H1 (cell line): ENCODE measurements around the gene TCF4. TPM values are rescaled to one million over a fixed set of nuclear protein-coding genes. Genes with fewer than 3 reads are reported as not detected.

ENCODE experiments used
- CTCF ChIA-PET: fragments of 300-600 bp; sonication (Branson Sonifier 250); formaldehyde crosslinking; loops from one replicate; lab custom pipeline; 2021; ENCODE audit not compliant: partially characterized antibody; lab: Charles Lee
- POLR2A ChIA-PET: fragments of 300-600 bp; sonication (Branson Sonifier 250); formaldehyde crosslinking; loops from one replicate; lab custom pipeline; 2021; ENCODE audit warnings: inconsistent platforms; ENCODE audit not compliant: partially characterized antibody; lab: Charles Lee
- DNase-seq, 2 experiments: peaks; one replicate each; pipeline versions ENCODE4 v3.0.0 to v3.0.0-alpha.2; 2010 to 2022; ENCODE audit warnings: low spot score in 2 of 2, low read depth in 1 of 2, mixed read lengths in 1 of 2
- FAIRE-seq: peaks from 2 replicates; lab custom pipeline; 2011; peaks lifted over from hg19 to GRCh38; lab: Jason Lieb, UNC
- H2AFZ ChIP-seq: 2 replicates; pipeline ENCODE4 v1.8.1; 2012; ENCODE audit warnings: low read length, inconsistent platforms
- H2AK5ac ChIP-seq: 2 replicates; pipeline ENCODE4 v1.6.1; 2013; ENCODE audit warnings: low read depth, low read length
- H2BK120ac ChIP-seq: replicated peaks from 2 replicates; pipeline ENCODE3; 2013; ENCODE audit warnings: low read depth, low read length, inconsistent platforms
- H2BK12ac ChIP-seq: 2 replicates; pipeline ENCODE4 v1.6.1; 2013; ENCODE audit warnings: low read depth, low read length
- H2BK15ac ChIP-seq: 2 replicates; pipeline ENCODE4 v1.6.1; 2013; ENCODE audit warnings: low read length
- H2BK20ac ChIP-seq: 2 replicates; pipeline ENCODE4 v1.6.1; 2013; ENCODE audit warnings: low read length
- H2BK5ac ChIP-seq: 2 replicates; pipeline ENCODE4 v1.6.1; 2013; ENCODE audit warnings: low read depth, low read length
- H3K14ac ChIP-seq: 2 replicates; pipeline ENCODE4 v1.6.1; 2013; ENCODE audit warnings: inconsistent platforms; ENCODE audit not compliant: insufficient read length
- H3K18ac ChIP-seq: 2 replicates; pipeline ENCODE4 v1.6.1; 2013; ENCODE audit warnings: low read length; ENCODE audit errors: extremely low read depth
- H3K23ac ChIP-seq: 2 replicates; pipeline ENCODE4 v1.6.1; 2013; ENCODE audit warnings: inconsistent platforms; ENCODE audit not compliant: insufficient read length
- H3K23me2 ChIP-seq: 2 replicates; pipeline ENCODE4 v1.6.1; 2013; ENCODE audit warnings: low read depth, low read length
- H3K27ac ChIP-seq: 2 replicates; pipeline ENCODE4 v1.6.1; 2011; ENCODE audit warnings: low read depth, low read length, inconsistent platforms
- H3K27me3 ChIP-seq, 4 experiments: replicated peaks in 1 of 4; 1 replicate in 1 of 4; 2 replicates in 3 of 4; pipeline versions ENCODE4 v1.6.1 to v1.8.1; 2011 to 2013; ENCODE audit warnings: low read length in 3 of 4, mild to moderate bottlenecking in 3 of 4, inconsistent platforms in 2 of 4, mixed read lengths in 2 of 4, moderate library complexity in 1 of 4; ENCODE audit not compliant: control insufficient read depth in 3 of 4, insufficient read depth in 3 of 4; ENCODE audit errors: extremely low read depth in 1 of 4
- H3K36me3 ChIP-seq, 4 experiments: 2 replicates each; pipeline versions ENCODE4 v1.6.1 to v1.8.1; 2011 to 2013; ENCODE audit warnings: mild to moderate bottlenecking in 4 of 4, low read length in 3 of 4, moderate library complexity in 2 of 4, control low read depth in 1 of 4, inconsistent platforms in 1 of 4; ENCODE audit not compliant: insufficient read depth in 4 of 4, control insufficient read depth in 2 of 4
- H3K4ac ChIP-seq: replicated peaks from 2 replicates; pipeline ENCODE3; 2013; ENCODE audit warnings: low read length, low read depth, mixed read lengths, inconsistent platforms; ENCODE audit not compliant: insufficient read length
- H3K4me1 ChIP-seq, 4 experiments: replicated peaks in 1 of 4; 1 replicate in 1 of 4; 2 replicates in 3 of 4; pipeline versions ENCODE4 v1.6.1 to v1.8.1; 2011 to 2013; ENCODE audit warnings: low read length in 3 of 4, inconsistent platforms in 2 of 4, mixed read lengths in 1 of 4; ENCODE audit not compliant: insufficient read depth in 4 of 4, control insufficient read depth in 3 of 4
- H3K4me2 ChIP-seq, 2 experiments: 2 replicates each; pipeline versions ENCODE4 v1.6.1 to v1.8.1; 2011 to 2013; ENCODE audit warnings: low read depth in 2 of 2, low read length in 2 of 2, control low read depth in 1 of 2, inconsistent platforms in 1 of 2, mild to moderate bottlenecking in 1 of 2; ENCODE audit not compliant: insufficient read depth in 1 of 2
- H3K4me3 ChIP-seq, 4 experiments: fragments of 200-600, 300-600 bp in 1 of 4; sonication (generic), shearing (Covaris generic), sonication (Bioruptor Twin) in 1 of 4; 2 replicates each; pipeline versions ENCODE4 v1.5.1 to v1.8.1; 2011 to 2016; ENCODE audit warnings: low read length in 4 of 4, low read depth in 3 of 4, control low read depth in 2 of 4, inconsistent platforms in 2 of 4, mild to moderate bottlenecking in 2 of 4, mixed read lengths in 1 of 4, moderate library complexity in 1 of 4; ENCODE audit not compliant: insufficient read depth in 2 of 4; ENCODE audit errors: extremely low read depth in 1 of 4
- H3K56ac ChIP-seq: replicated peaks from 2 replicates; pipeline ENCODE3; 2013; ENCODE audit warnings: low read depth, mild to moderate bottlenecking, mixed read lengths, low read length, inconsistent platforms; ENCODE audit not compliant: insufficient read length
- H3K79me1 ChIP-seq: 2 replicates; pipeline ENCODE4 v1.6.1; 2013; ENCODE audit warnings: low read depth, low read length, control low read depth
- H3K79me2 ChIP-seq, 2 experiments: 2 replicates each; pipeline versions ENCODE4 v1.6.1 to v1.8.1; 2012 to 2013; ENCODE audit warnings: low read length in 2 of 2, mild to moderate bottlenecking in 2 of 2, inconsistent platforms in 1 of 2; ENCODE audit not compliant: insufficient read depth in 2 of 2, control insufficient read depth in 1 of 2
- H3K9ac ChIP-seq, 4 experiments: replicated peaks in 1 of 4; 1 replicate in 1 of 4; 2 replicates in 3 of 4; pipeline versions ENCODE4 v1.6.1 to v1.8.1; 2011 to 2013; ENCODE audit warnings: low read depth in 3 of 4, low read length in 3 of 4, control low read depth in 2 of 4, mild to moderate bottlenecking in 2 of 4, moderate library complexity in 2 of 4, inconsistent platforms in 1 of 4; ENCODE audit errors: extremely low read depth in 1 of 4
- H3K9me3 ChIP-seq, 2 experiments: 2 replicates each; pipeline versions ENCODE4 v1.6.1 to v1.8.1; 2012 to 2013; ENCODE audit warnings: mild to moderate bottlenecking in 2 of 2, moderate library complexity in 2 of 2, control low read depth in 1 of 2, inconsistent platforms in 1 of 2, low read depth in 1 of 2, low read length in 1 of 2, mixed read lengths in 1 of 2; ENCODE audit not compliant: insufficient read depth in 2 of 2
- H4K20me1 ChIP-seq, 2 experiments: replicated peaks in 1 of 2; 2 replicates each; pipeline versions ENCODE3 to v1.8.1; 2011 to 2013; ENCODE audit warnings: inconsistent platforms in 2 of 2, low read length in 2 of 2, mild to moderate bottlenecking in 1 of 2; ENCODE audit not compliant: insufficient read depth in 2 of 2, control insufficient read depth in 1 of 2
- H4K5ac ChIP-seq: 2 replicates; pipeline ENCODE4 v1.6.1; 2013; ENCODE audit warnings: low read length, low read depth, mixed read lengths, inconsistent platforms; ENCODE audit not compliant: insufficient read length
- H4K8ac ChIP-seq: 2 replicates; pipeline ENCODE4 v1.8.0; 2013; ENCODE audit warnings: mild to moderate bottlenecking, moderate library complexity, low read length, inconsistent platforms; ENCODE audit not compliant: insufficient read depth; ENCODE audit errors: extremely low read depth
- H4K91ac ChIP-seq: replicated peaks from 2 replicates; pipeline ENCODE3; 2013; ENCODE audit warnings: low read length, mixed read lengths, inconsistent platforms; ENCODE audit not compliant: insufficient read length
- BCL11A ChIP-seq, 2 experiments: IDR thresholded peaks; one replicate each; pipeline ENCODE4 v1.6.1; 2011; ENCODE audit warnings: low read depth in 2 of 2, low read length in 2 of 2, mild to moderate bottlenecking in 2 of 2
- CBX5 ChIP-seq: fragments of 300-800, 300-1000 bp; sonication (generic); IDR thresholded peaks from 2 replicates; pipeline ENCODE4 v1.7.1; 2016; ENCODE audit warnings: antibody characterized with exemption, low read length, low read depth
- CHD2 ChIP-seq: IDR thresholded peaks from 2 replicates; pipeline ENCODE4 v1.6.1; 2012; ENCODE audit warnings: low read length, improper control_type of control experiment
- EP300 ChIP-seq, 2 experiments: IDR thresholded peaks; 1 replicate in 1 of 2; 2 replicates in 1 of 2; pipeline ENCODE4 v1.6.1; 2011 to 2012; ENCODE audit warnings: low read depth in 2 of 2, low read length in 2 of 2, mild to moderate bottlenecking in 2 of 2, borderline replicate concordance in 1 of 2, inconsistent platforms in 1 of 2, moderate library complexity in 1 of 2
- JUN ChIP-seq: IDR thresholded peaks from 2 replicates; pipeline ENCODE4 v1.6.1; 2011; ENCODE audit warnings: low read depth, mild to moderate bottlenecking, improper control_type of control experiment, low read length
- MAFK ChIP-seq: IDR thresholded peaks from 2 replicates; pipeline ENCODE4 v1.6.1; 2012; ENCODE audit warnings: low read depth, mild to moderate bottlenecking, improper control_type of control experiment, low read length
- PHF8 ChIP-seq: fragments of 200-600 bp; sonication (generic); conservative IDR thresholded peaks from 2 replicates; pipeline ENCODE4 v1.7.1; 2012; ENCODE audit warnings: low read depth, mild to moderate bottlenecking, inconsistent platforms, low read length, moderate library complexity
- POLR2A ChIP-seq, 2 experiments: IDR thresholded peaks; 1 replicate in 1 of 2; 2 replicates in 1 of 2; pipeline ENCODE4 v1.6.1; 2011; ENCODE audit warnings: low read depth in 2 of 2, low read length in 2 of 2, mild to moderate bottlenecking in 2 of 2; ENCODE audit errors: control extremely low read depth in 1 of 2
- SIX5 ChIP-seq: IDR thresholded peaks from 2 replicates; pipeline ENCODE4 v1.6.1; 2011; ENCODE audit warnings: mild to moderate bottlenecking, low read depth, low read length
- SP4 ChIP-seq: IDR thresholded peaks from 2 replicates; pipeline ENCODE4 v1.6.1; 2012; ENCODE audit warnings: low read length, inconsistent platforms
- SUZ12 ChIP-seq: fragments of 200-600 bp; sonication (generic); IDR thresholded peaks from 2 replicates; pipeline ENCODE4 v1.6.1; 2012; ENCODE audit warnings: mild to moderate bottlenecking, inconsistent platforms, low read length, moderate library complexity, mixed read lengths
- TAF7 ChIP-seq: optimal IDR thresholded peaks from 2 replicates; pipeline ENCODE3; 2011; ENCODE audit warnings: low read depth, mild to moderate bottlenecking, inconsistent platforms, low read length, moderate library complexity, borderline replicate concordance
- TCF12 ChIP-seq: IDR thresholded peaks from 2 replicates; pipeline ENCODE4 v1.6.1; 2011; ENCODE audit warnings: low read depth, mild to moderate bottlenecking, low read length
- WGBS, 2 experiments: shearing (Covaris generic) in 1 of 2; methylation state at CpG; one replicate each; pipeline versions ENCODE4 v1.1.6 to v1.1.7; 2013 to 2015; ENCODE audit warnings: low lambda C conversion rate in 2 of 2, mixed read lengths in 2 of 2, inconsistent platforms in 1 of 2, low coverage in 1 of 2, missing lambda C conversion rate in 1 of 2; ENCODE audit not compliant: insufficient replicate concordance in 2 of 2, insufficient coverage in 1 of 2, insufficient read length in 1 of 2; ENCODE audit errors: extremely low coverage in 1 of 2, missing lambda C conversion rate in 1 of 2; 5-methylcytosine and 5-hydroxymethylcytosine counted together
- polyA plus RNA-seq, 7 experiments: library from polyadenylated mRNA; depleted of rRNA in 3 of 7; stranded (reverse) in 5 of 7; unstranded in 2 of 7; fragments of >200 nt in 5 of 7; fragments of 200-250 nt in 2 of 7; gene quantifications; 1 replicate in 5 of 7; 2 replicates in 1 of 7; 4 replicates in 1 of 7; pipeline versions ENCODE4 v1.2.1 to v1.2.3, GENCODE V29; 2011 to 2013; ENCODE audit warnings: missing spikeins in 2 of 7, mixed read lengths in 2 of 7
- total RNA-seq: library from RNA; stranded (reverse); fragmentation: NEBNext Ultra II Directional; extraction: Animal tissue kit (Norgen Biotek cat#: 25700); gene quantifications from 2 replicates; pipeline ENCODE4 v1.2.1, GENCODE V29; 2021

The TCF4 gene
- total and polyA plus RNA-seq, 2 of the 8 experiments (the other 6 are each of a cell fraction or from before 2014, with no cell fraction given), result 59.3 to 118 TPM

DNA sequence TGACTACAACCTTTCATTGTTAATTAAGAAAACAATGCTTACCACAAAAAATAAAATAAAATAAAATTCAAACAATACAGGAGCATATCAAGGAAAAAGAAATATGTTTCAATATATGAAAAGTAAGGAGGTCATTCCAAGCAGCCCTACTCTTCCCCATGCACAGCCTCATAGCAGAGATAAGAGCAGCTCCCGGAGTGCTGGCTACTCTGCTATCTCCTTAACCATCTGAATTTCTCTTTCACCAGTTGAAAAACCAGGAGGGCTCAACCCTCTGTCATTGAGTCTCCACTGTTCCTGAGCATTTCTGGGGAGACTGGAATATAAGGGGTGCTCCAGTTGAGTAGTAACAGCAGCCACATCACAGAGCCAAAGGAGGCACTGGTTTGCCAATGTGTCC is 201.4 kb downstream of the TCF4 start:
- Histone ChIP-seq H3K9ac (no peak overlapping the region), H2BK15ac (no peak overlapping the region), H3K4me1 (peaks cover 0 to 2% (median 0%) of the 10 kb centered on the region in 4 experiments; a peak in 2 of 7 replicates), H3K36me3 (peaks cover 0 to 11% (median 2%) of the 10 kb centered on the region in 4 experiments; a peak in 2 of 8 replicates), H4K5ac (no peak overlapping the region), H3K79me1 (peaks cover 19% of the 10 kb centered on the region), H3K27me3 (no peaks in the 10 kb centered on the region), H4K91ac (no peak overlapping the region), H4K20me1 (peaks cover 0 to 2% of the 10 kb centered on the region in 2 experiments), H3K27ac (no peak overlapping the region), H3K4me2 (no peak overlapping the region), H3K56ac (no peak overlapping the region), H3K4ac (no peak overlapping the region), H3K23ac (no peak overlapping the region), H3K4me3 (no peak overlapping the region), H2BK12ac (no peak overlapping the region), H2BK20ac (no peak overlapping the region), H2AK5ac (no peak overlapping the region), H3K14ac (no peak overlapping the region), H3K9me3 (0 out of 4 replicates have a peak, but pooled peaks cover 2 to 7% of the 10 kb centered on the region in 2 experiments), H3K18ac (no peak overlapping the region), H4K8ac (no peak overlapping the region), H3K23me2 (no peaks in the 10 kb centered on the region), H3K79me2 (peaks cover 0 to 73% of the 10 kb centered on the region in 2 experiments; a peak in 3 of 4 replicates), H2BK5ac (no peak overlapping the region), H2AFZ (no peak overlapping the region), H2BK120ac (no peak overlapping the region)
- 80% methylated on average over 1 of the region's 1 CpG; no CpG with 5 or more reads in 1 of the 2 experiments for WGBS, 2 experiments
- ChIA-PET POLR2A (interaction anchor here (1.0 kb wide), 1 partner anchor 10 kb away, joined by 3 read pairs; no protein-coding TSS in a partner anchor), CTCF (interaction anchor here (0.7 to 5.0 kb wide), 5 partner anchors 8 to 44 kb away, joined by 3 to 37 read pairs (median 5); no protein-coding TSS in a partner anchor)
- DNase-seq, result no peak
- TF ChIP-seq SIX5 (no peak), EP300 (IDR thresholded peaks at IDR 0.05; ENCODE audit: borderline replicate concordance in 1 of 2, low read depth in 2 of 2, low read length in 2 of 2) (no peak), MAFK (no peak), PHF8 (no peak), BCL11A (IDR thresholded peaks at IDR 0.05; ENCODE audit: low read depth in 2 of 2, low read length in 2 of 2) (no peak), SUZ12 (no peak), CBX5 (no peak), SP4 (no peak), CHD2 (no peak), TAF7 (no peak), POLR2A (IDR thresholded peaks at IDR 0.05; ENCODE audit: control extremely low read depth in 1 of 2, low read depth in 2 of 2, low read length in 2 of 2) (no peak), JUN (no peak), TCF12 (no peak)
- no peak for FAIRE-seq
